H9 (cell line): ENCODE measurements around the gene ACADS. TPM values are rescaled to one million over a fixed set of nuclear protein-coding genes. Genes with fewer than 3 reads are reported as not detected.

Experiments
- DNase-seq: peaks from one replicate; pipeline ENCODE4 v3.0.0-alpha.2; 2017
- H2AFZ ChIP-seq: one replicate; pipeline ENCODE4 v1.6.1; 2013; ENCODE audit warnings: mild to moderate bottlenecking, low read length, control low read depth, moderate library complexity
- H2AK5ac ChIP-seq: 2 replicates; pipeline ENCODE4 v1.6.1; 2013; ENCODE audit warnings: low read length, control low read depth, mixed read lengths; ENCODE audit not compliant: insufficient read length
- H2BK120ac ChIP-seq: one replicate; pipeline ENCODE4 v1.6.1; 2013; ENCODE audit warnings: low read depth, mild to moderate bottlenecking, low read length, control low read depth, inconsistent platforms; ENCODE audit not compliant: poor library complexity, severe bottlenecking
- H2BK12ac ChIP-seq: 2 replicates; pipeline ENCODE4 v1.6.1; 2013; ENCODE audit warnings: low read length, control low read depth, mixed read lengths, low read depth; ENCODE audit not compliant: insufficient read length
- H2BK15ac ChIP-seq: 2 replicates; pipeline ENCODE4 v1.6.1; 2013; ENCODE audit warnings: low read depth, low read length, control low read depth
- H2BK20ac ChIP-seq: one replicate; pipeline ENCODE4 v1.6.1; 2013; ENCODE audit warnings: low read depth, mild to moderate bottlenecking, low read length, control low read depth, inconsistent platforms; ENCODE audit not compliant: poor library complexity, severe bottlenecking
- H2BK5ac ChIP-seq: 2 replicates; pipeline ENCODE4 v1.6.1; 2013; ENCODE audit warnings: low read length, control low read depth, mixed read lengths; ENCODE audit not compliant: insufficient read length
- H3K14ac ChIP-seq: 2 replicates; pipeline ENCODE4 v1.6.1; 2013; ENCODE audit warnings: low read length, control low read depth; ENCODE audit not compliant: insufficient read depth
- H3K18ac ChIP-seq: 2 replicates; pipeline ENCODE4 v1.6.1; 2013; ENCODE audit warnings: low read depth, mild to moderate bottlenecking, mixed read lengths, low read length, control low read depth; ENCODE audit not compliant: insufficient read length
- H3K23ac ChIP-seq: 2 replicates; pipeline ENCODE4 v1.6.1; 2013; ENCODE audit warnings: low read length, control low read depth, mixed read lengths, low read depth; ENCODE audit not compliant: insufficient read length
- H3K23me2 ChIP-seq: 2 replicates; pipeline ENCODE4 v1.6.1; 2013; ENCODE audit warnings: low read depth, mild to moderate bottlenecking, mixed read lengths, low read length, control low read depth; ENCODE audit not compliant: insufficient read length, poor library complexity, severe bottlenecking
- H3K27ac ChIP-seq: 2 replicates; pipeline ENCODE4 v1.5.1; 2013; ENCODE audit warnings: low read length, control low read depth, mixed read lengths, low read depth; ENCODE audit not compliant: insufficient read length
- H3K27me3 ChIP-seq: 2 replicates; pipeline ENCODE4 v1.6.1; 2013; ENCODE audit warnings: low read length, control low read depth, inconsistent platforms; ENCODE audit not compliant: insufficient read depth
- H3K4ac ChIP-seq: 2 replicates; pipeline ENCODE4 v1.6.1; 2013; ENCODE audit warnings: low read depth, mild to moderate bottlenecking, control low read depth, inconsistent platforms, low read length, moderate library complexity
- H3K4me1 ChIP-seq: 2 replicates; pipeline ENCODE4 v1.6.1; 2013; ENCODE audit warnings: low read length, control low read depth, inconsistent platforms; ENCODE audit not compliant: insufficient read depth
- H3K4me2 ChIP-seq: 2 replicates; pipeline ENCODE4 v1.6.1; 2013; ENCODE audit warnings: low read length, control low read depth, mixed read lengths; ENCODE audit not compliant: insufficient read length, insufficient read depth
- H3K56ac ChIP-seq: 2 replicates; pipeline ENCODE4 v1.6.1; 2013; ENCODE audit warnings: low read depth, mild to moderate bottlenecking, mixed read lengths, low read length, control low read depth; ENCODE audit not compliant: insufficient read length
- H3K79me1 ChIP-seq: 2 replicates; pipeline ENCODE4 v1.6.1; 2013; ENCODE audit warnings: low read depth, mild to moderate bottlenecking, moderate library complexity, low read length, control low read depth, inconsistent platforms; ENCODE audit not compliant: insufficient read depth, poor library complexity, severe bottlenecking
- H3K79me2 ChIP-seq: 2 replicates; pipeline ENCODE4 v1.6.1; 2013; ENCODE audit warnings: low read length, control low read depth, inconsistent platforms; ENCODE audit not compliant: insufficient read depth
- H3K9ac ChIP-seq: 2 replicates; pipeline ENCODE4 v1.6.1; 2013; ENCODE audit warnings: low read length, control low read depth, mixed read lengths; ENCODE audit not compliant: insufficient read length; ENCODE audit errors: extremely low read depth
- H3K9me3 ChIP-seq: one replicate; pipeline ENCODE4 v1.6.1; 2013; ENCODE audit warnings: low read depth, low read length, inconsistent platforms; ENCODE audit not compliant: control insufficient read depth
- H3T11ph ChIP-seq: one replicate; pipeline ENCODE4 v1.6.1; 2013; ENCODE audit warnings: mild to moderate bottlenecking, low read length, control low read depth, inconsistent platforms
- H4K20me1 ChIP-seq: one replicate; pipeline ENCODE4 v1.6.1; 2013; ENCODE audit not compliant: control insufficient read depth, insufficient read length, insufficient read depth
- H4K5ac ChIP-seq: 2 replicates; pipeline ENCODE4 v1.6.1; 2013; ENCODE audit warnings: low read depth, mild to moderate bottlenecking, mixed read lengths, low read length, control low read depth; ENCODE audit not compliant: insufficient read length
- H4K8ac ChIP-seq: replicated peaks from 2 replicates; pipeline ENCODE4 v1.6.1; 2013; ENCODE audit warnings: low read length, control low read depth, mixed read lengths, low read depth; ENCODE audit not compliant: insufficient read length
- H4K91ac ChIP-seq: 2 replicates; pipeline ENCODE4 v1.6.1; 2013; ENCODE audit warnings: low read depth, mild to moderate bottlenecking, moderate library complexity, mixed read lengths, low read length, control low read depth; ENCODE audit not compliant: insufficient read length
- H3K27ac Mint-ChIP-seq, 3 experiments: 2 replicates in 2 of 3; 3 replicates in 1 of 3; pipeline ENCODE4 v1.8.0; 2020 to 2021; ENCODE audit warnings: mixed read lengths in 3 of 3, mild to moderate bottlenecking in 1 of 3, moderate library complexity in 1 of 3
- H3K27me3 Mint-ChIP-seq: 2 replicates; pipeline ENCODE4 v1.8.0; 2021; ENCODE audit warnings: low read depth, mild to moderate bottlenecking, moderate library complexity, mixed read lengths
- H3K36me3 Mint-ChIP-seq, 3 experiments: 2 replicates in 2 of 3; 3 replicates in 1 of 3; pipeline ENCODE4 v1.8.0; 2020 to 2021; ENCODE audit warnings: low read depth in 3 of 3, mixed read lengths in 3 of 3; ENCODE audit not compliant: insufficient read depth in 1 of 3
- H3K4me1 Mint-ChIP-seq, 2 experiments: 2 replicates each; pipeline ENCODE4 v1.8.0; 2020; ENCODE audit warnings: mixed read lengths in 2 of 2
- H3K4me3 Mint-ChIP-seq, 2 experiments: 2 replicates in 1 of 2; 3 replicates in 1 of 2; pipeline ENCODE4 v1.8.0; 2020 to 2021; ENCODE audit warnings: mild to moderate bottlenecking in 2 of 2, mixed read lengths in 2 of 2, moderate library complexity in 1 of 2
- H3K9me3 Mint-ChIP-seq, 2 experiments: 2 replicates in 1 of 2; 3 replicates in 1 of 2; pipeline ENCODE4 v1.8.0; 2020; ENCODE audit warnings: mild to moderate bottlenecking in 2 of 2, mixed read lengths in 2 of 2, moderate library complexity in 1 of 2
- WGBS: extraction: QIAGEN DNeasy Blood & Tissue Kit; methylation state at CpG from one replicate; pipeline ENCODE4 v1.1.7; 2013; ENCODE audit warnings: missing lambda C conversion rate, low lambda C conversion rate, mixed read lengths; ENCODE audit not compliant: insufficient read length; ENCODE audit errors: extremely low coverage; 5-methylcytosine and 5-hydroxymethylcytosine counted together
- total RNA-seq: library from RNA; stranded (reverse); gene quantifications from 2 replicates; pipeline ENCODE4 v1.2.1, GENCODE V29; 2021
- TF ChIP-seq, protein P1 (sequence below): fragments of 200-600 bp; sonication (generic); conservative IDR thresholded peaks from 3 replicates; pipeline ENCODE4 v1.8.0; 2021; ENCODE audit warnings: antibody characterized with exemption, mild to moderate bottlenecking

Gene ACADS
- total RNA-seq, 1 experiment from 2014 or later, result 8.3 TPM

DNA sequence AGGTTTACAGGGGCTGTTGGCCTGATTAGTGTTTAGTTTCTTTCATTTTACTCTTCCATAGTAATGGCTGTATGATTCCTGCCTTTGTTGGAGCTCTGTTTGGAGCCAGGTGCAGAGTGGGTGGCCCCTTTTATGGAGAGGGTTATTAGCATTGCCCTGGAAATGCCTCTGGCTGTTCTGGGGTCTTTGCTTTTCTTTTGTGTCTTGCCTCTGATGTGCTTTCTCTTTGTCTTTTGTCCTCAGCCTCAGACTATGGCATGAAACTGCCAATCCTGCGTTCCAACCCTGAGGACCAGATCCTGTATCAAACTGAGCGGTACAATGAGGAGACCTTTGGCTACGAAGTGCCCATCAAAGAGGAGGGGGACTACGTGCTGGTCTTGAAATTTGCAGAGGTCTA, 31.8 kb upstream of the ACADS start:
- Histone ChIP-seq H3K9me3 (no peaks in the 10 kb centered on the region), H3K14ac (no peak overlapping the region), H3K56ac (no peak overlapping the region), H4K8ac (no peak overlapping the region), H3T11ph (no peak overlapping the region), H3K23ac (no peak overlapping the region), H2BK20ac (no peak overlapping the region), H2BK12ac (no peak overlapping the region), H2BK120ac (no peak overlapping the region), H2BK5ac (no peak overlapping the region), H2BK15ac (no peak overlapping the region), H3K18ac (no peak overlapping the region), H4K5ac (no peak overlapping the region), H2AK5ac (no peak overlapping the region), H4K20me1 (no peaks in the 10 kb centered on the region), H3K4ac (no peak overlapping the region), H3K27me3 (no peaks in the 10 kb centered on the region), H3K27ac (no peak overlapping the region), H3K79me1 (no peaks in the 10 kb centered on the region), H2AFZ (no peak overlapping the region), H3K4me1 (peaks cover 5% of the 10 kb centered on the region; the same call in 1 of the 2 replicates), H4K91ac (no peak overlapping the region), H3K4me2 (no peak overlapping the region), H3K9ac (no peak overlapping the region), H3K23me2 (peaks cover under 1% of the 10 kb centered on the region), H3K79me2 (peaks cover 21% of the 10 kb centered on the region; the same call in 1 of the 2 replicates)
- peak overlapping the region; percentile 5 to 15; a peak in 1 of 5 replicates for H3K4me3 Mint-ChIP-seq
- H3K36me3 Mint-ChIP-seq, result peaks cover 31 to 50% (median 49%) of the 10 kb centered on the region in 3 experiments; a peak in 6 of 7 replicates
- DNase-seq, result no peak
- H3K27me3 Mint-ChIP-seq, result no peaks in the 10 kb centered on the region
- TF ChIP-seq, protein P1, sequence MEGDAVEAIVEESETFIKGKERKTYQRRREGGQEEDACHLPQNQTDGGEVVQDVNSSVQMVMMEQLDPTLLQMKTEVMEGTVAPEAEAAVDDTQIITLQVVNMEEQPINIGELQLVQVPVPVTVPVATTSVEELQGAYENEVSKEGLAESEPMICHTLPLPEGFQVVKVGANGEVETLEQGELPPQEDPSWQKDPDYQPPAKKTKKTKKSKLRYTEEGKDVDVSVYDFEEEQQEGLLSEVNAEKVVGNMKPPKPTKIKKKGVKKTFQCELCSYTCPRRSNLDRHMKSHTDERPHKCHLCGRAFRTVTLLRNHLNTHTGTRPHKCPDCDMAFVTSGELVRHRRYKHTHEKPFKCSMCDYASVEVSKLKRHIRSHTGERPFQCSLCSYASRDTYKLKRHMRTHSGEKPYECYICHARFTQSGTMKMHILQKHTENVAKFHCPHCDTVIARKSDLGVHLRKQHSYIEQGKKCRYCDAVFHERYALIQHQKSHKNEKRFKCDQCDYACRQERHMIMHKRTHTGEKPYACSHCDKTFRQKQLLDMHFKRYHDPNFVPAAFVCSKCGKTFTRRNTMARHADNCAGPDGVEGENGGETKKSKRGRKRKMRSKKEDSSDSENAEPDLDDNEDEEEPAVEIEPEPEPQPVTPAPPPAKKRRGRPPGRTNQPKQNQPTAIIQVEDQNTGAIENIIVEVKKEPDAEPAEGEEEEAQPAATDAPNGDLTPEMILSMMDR, result no peak
- H3K4me1 Mint-ChIP-seq, result peaks cover 51 to 53% of the 10 kb centered on the region in 2 experiments
- no peaks in the 10 kb centered on the region for H3K9me3 Mint-ChIP-seq
- H3K27ac Mint-ChIP-seq, result peak overlapping the region; percentile 67 to 91 (median 73)
- no CpG with 5 or more reads among the region's 4 CpGs for WGBS
